GM12865 (cell line): ENCODE measurements around the gene SLC15A4.

Source experiments
- DNase-seq: peaks from one replicate; pipeline ENCODE4 v3.0.0; 2010; ENCODE audit warnings: low read depth
- H3K4me3 ChIP-seq: 2 replicates; pipeline ENCODE4 v1.5.1; 2011; ENCODE audit warnings: mild to moderate bottlenecking, low read depth, low read length, control low read depth
- CTCF ChIP-seq: IDR thresholded peaks from 2 replicates; pipeline ENCODE4 v1.5.1; 2011; ENCODE audit warnings: low read length, control low read depth, low read depth, inconsistent platforms; ENCODE audit not compliant: insufficient read depth; ENCODE audit errors: missing control alignments

The SLC15A4 gene

GRCh38 chr12:128789356-128789929, 34.3 kb downstream of the SLC15A4 start:
- no peak for TF ChIP-seq CTCF
- DNase-seq, result peak; percentile 18
- no peak overlapping the region for H3K4me3 ChIP-seq

- no peak for TF ChIP-seq CTCF
- H3K4me3 ChIP-seq, result no peak overlapping the region
- DNase-seq, result no peak
Observed at GRCh38 chr12:128787827-128788226, 35.9 kb downstream of the SLC15A4 start.

- no peak for TF ChIP-seq CTCF
- DNase-seq, result no peak
- no peak overlapping the region for H3K4me3 ChIP-seq
Observed at GRCh38 chr12:128786741-128787391, 36.9 kb downstream of the SLC15A4 start.

- no peak for DNase-seq
- H3K4me3 ChIP-seq, result no peak overlapping the region
- TF ChIP-seq CTCF, result no peak
Observed at GRCh38 chr12:128784030-128784760, 39.6 kb downstream of the SLC15A4 start.

GRCh38 chr12:128783129-128783574, 40.6 kb downstream of the SLC15A4 start:
- no peak overlapping the region for H3K4me3 ChIP-seq
- no peak for DNase-seq
- TF ChIP-seq CTCF, result no peak

- no peak for DNase-seq
- TF ChIP-seq CTCF, result no peak
- H3K4me3 ChIP-seq, result no peak overlapping the region
Observed at GRCh38 chr12:128779901-128780300, 43.9 kb downstream of the SLC15A4 start.

- no peak for DNase-seq
- H3K4me3 ChIP-seq, result no peak overlapping the region
- no peak for TF ChIP-seq CTCF
Observed at GRCh38 chr12:128772249-128772648, 51.5 kb downstream of the SLC15A4 start.
